Effector memory CD8-positive, alpha-beta T cell (primary cell): ENCODE results near the gene EIF3B.

Experiments used
- ATAC-seq: fragments of 150-1000 bp; cut with Tn5 transposase; replicated peaks from 2 replicates; pipeline ENCODE4 v1.10.0; 2021; ENCODE audit warnings: mild to moderate bottlenecking, moderate library complexity
- DNase-seq, 3 experiments: peaks; one replicate each; pipeline ENCODE4 v3.0.0; 2021
- H3K27ac Mint-ChIP-seq, 2 donors: one replicate each; pipeline ENCODE4 v1.8.0; 2022; ENCODE audit warnings: mild to moderate bottlenecking in 2 of 2, mixed read lengths in 2 of 2, moderate library complexity in 2 of 2
- H3K27me3 Mint-ChIP-seq, 2 donors: one replicate each; pipeline ENCODE4 v1.8.0; 2022; ENCODE audit warnings: mixed read lengths in 2 of 2
- H3K36me3 Mint-ChIP-seq: one replicate; pipeline ENCODE4 v1.8.0; 2022; ENCODE audit warnings: mild to moderate bottlenecking, moderate library complexity, mixed read lengths; ENCODE audit not compliant: insufficient read depth
- H3K4me1 Mint-ChIP-seq, 2 donors: one replicate each; pipeline ENCODE4 v1.8.0; 2022; ENCODE audit warnings: low read depth in 2 of 2, mixed read lengths in 2 of 2
- H3K4me3 Mint-ChIP-seq, 2 donors: one replicate each; pipeline ENCODE4 v1.8.0; 2022; ENCODE audit warnings: mild to moderate bottlenecking in 2 of 2, mixed read lengths in 2 of 2, moderate library complexity in 2 of 2
- H3K9me3 Mint-ChIP-seq, 2 donors: one replicate each; pipeline ENCODE4 v1.8.0; 2022; ENCODE audit warnings: mixed read lengths in 2 of 2

EIF3B gene

DNA sequence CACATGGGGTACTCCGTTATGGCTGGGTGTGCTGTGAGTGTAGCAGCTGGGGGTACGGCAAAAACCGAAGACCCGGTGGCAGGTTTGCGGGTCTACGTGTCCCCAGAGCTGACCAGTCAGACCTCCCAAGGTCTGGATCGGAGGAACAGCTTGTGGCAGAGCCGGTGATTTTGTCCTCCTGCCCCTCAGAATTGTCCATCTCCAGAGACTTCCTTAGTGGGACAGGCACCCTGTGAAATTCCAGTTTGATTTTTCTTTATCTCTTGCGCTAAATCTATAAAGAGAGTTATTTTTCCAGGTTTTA, 1.0 kb downstream of the EIF3B start:
- H3K4me3 Mint-ChIP-seq: peak overlapping the region; percentile 93 to 94
- peak overlapping the region; percentile 82 to 89 for H3K27ac Mint-ChIP-seq
- no peak for DNase-seq
- H3K9me3 Mint-ChIP-seq: no peaks in the 10 kb centered on the region
- peaks cover 41% of the 10 kb centered on the region for H3K36me3 Mint-ChIP-seq
- peaks cover 34 to 44% of the 10 kb centered on the region in 2 donors for H3K4me1 Mint-ChIP-seq
- no peak for ATAC-seq
- H3K27me3 Mint-ChIP-seq: no peaks in the 10 kb centered on the region

DNA sequence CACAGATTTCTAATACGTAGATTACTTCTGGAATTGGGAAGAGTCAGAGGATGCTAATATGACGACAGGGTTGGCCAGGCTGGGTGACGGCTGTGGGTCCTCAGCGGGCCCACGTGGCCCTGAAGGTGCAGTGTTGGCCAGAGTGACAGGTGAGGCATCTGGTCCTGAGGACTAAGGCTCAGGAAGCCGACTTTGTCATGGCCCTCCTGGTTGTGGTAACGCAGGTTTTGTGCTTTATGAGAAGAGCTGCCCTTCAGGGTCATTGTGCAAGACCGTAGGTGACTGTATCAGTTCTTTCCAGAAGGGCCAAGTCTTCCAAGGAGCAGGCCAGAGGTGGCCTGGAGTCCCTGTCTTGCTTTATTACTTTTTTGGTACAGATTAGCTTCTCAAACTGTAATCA, 2.5 kb downstream of the EIF3B start:
- DNase-seq (no peak), ATAC-seq (no peak)
- H3K4me1 Mint-ChIP-seq: peaks cover 36 to 46% of the 10 kb centered on the region in 2 donors
- peak overlapping the region; percentile 34 to 94 for H3K4me3 Mint-ChIP-seq
- H3K27ac Mint-ChIP-seq: peak overlapping the region in 1 of 2 donors; percentile 89
- peaks cover 55% of the 10 kb centered on the region for H3K36me3 Mint-ChIP-seq
- no peaks in the 10 kb centered on the region for H3K27me3 Mint-ChIP-seq
- no peaks in the 10 kb centered on the region for H3K9me3 Mint-ChIP-seq

DNA sequence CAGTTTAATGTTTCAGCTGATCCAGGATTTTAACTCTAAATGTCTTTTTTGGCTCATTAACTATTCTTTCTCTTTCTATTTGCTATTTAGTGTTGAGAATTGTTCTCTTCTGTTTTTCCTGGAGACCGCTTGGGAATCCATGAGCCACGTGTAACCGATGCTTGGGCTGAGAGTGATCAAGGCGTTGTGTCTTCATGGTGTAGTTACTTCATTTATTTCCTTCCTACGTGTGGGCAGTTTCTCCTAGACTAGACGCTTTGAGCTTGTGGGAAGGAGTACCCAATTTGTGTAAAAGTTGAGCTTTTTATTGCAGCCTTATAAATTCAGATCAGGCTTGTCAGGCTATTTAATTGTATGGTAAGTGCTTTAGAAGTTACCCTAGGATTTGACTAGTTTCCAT, 2.9 kb downstream of the EIF3B start:
- H3K27ac Mint-ChIP-seq: peak overlapping the region in 1 of 2 donors; percentile 89
- H3K27me3 Mint-ChIP-seq: no peaks in the 10 kb centered on the region
- H3K36me3 Mint-ChIP-seq: peaks cover 59% of the 10 kb centered on the region
- ATAC-seq: no peak
- H3K9me3 Mint-ChIP-seq: no peaks in the 10 kb centered on the region
- no peak for DNase-seq
- peaks cover 36 to 46% of the 10 kb centered on the region in 2 donors for H3K4me1 Mint-ChIP-seq
- peak overlapping the region; percentile 34 to 94 for H3K4me3 Mint-ChIP-seq

DNA sequence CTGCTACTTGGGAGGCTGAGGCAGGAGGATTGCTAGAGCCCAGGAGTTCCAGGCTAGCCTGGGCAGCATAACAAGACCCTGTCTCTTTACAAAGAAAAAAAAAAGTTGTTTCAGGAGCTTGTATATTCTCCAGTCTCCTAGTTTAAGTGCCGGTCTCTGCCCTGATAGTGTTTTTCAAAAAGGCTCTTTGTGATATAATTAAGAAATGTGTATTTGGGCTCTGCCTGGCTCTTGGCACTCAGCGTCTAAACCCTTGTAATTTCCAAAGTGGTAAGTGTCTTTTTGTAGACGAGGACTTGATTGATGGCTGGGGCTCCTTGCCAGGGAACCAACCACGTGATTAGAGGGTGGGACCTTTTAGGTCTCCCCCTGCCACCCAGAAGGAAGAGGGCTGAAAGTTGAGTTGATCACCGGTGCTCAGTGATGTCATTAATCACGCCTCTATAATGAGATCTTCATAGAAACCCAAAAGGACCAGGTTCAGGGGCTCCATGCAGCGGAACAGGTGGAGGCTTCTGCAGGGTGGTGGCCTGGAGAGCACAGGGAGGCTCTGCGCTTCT, 4.4 kb downstream of the EIF3B start:
- Mint-ChIP-seq H3K27ac (peak overlapping the region in 1 of 2 donors; percentile 46), H3K9me3 (no peaks in the 10 kb centered on the region), H3K4me1 (peaks cover 34 to 43% of the 10 kb centered on the region in 2 donors), H3K4me3 (peak overlapping the region in 1 of 2 donors; percentile 28), H3K36me3 (peaks cover 70% of the 10 kb centered on the region), H3K27me3 (no peaks in the 10 kb centered on the region)
- no peak for ATAC-seq
- no peak for DNase-seq

DNA sequence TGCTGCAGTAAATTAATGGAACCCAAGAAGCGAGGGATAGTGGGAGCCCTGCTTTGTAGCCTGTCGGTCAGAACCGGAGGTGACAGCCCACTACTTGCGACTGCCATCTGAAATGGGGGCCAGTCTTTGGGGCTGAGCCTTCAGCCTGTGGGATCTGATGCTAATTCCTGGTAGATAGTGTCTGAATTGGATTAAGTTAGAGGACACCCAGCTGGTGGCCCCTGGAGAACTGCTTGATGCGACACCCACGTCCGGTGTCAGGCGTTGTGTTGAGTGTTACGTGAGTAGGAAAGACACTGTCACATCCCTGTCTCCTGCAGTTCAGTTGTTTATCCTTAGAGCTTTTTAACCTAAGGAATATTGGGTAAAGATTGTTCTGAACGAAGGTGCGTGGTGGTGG, 5.0 kb downstream of the EIF3B start:
- Mint-ChIP-seq H3K36me3 (peaks cover 70% of the 10 kb centered on the region), H3K9me3 (no peaks in the 10 kb centered on the region), H3K27me3 (no peaks in the 10 kb centered on the region), H3K4me3 (peak overlapping the region in 1 of 2 donors; percentile 52), H3K4me1 (peaks cover 32 to 38% of the 10 kb centered on the region in 2 donors), H3K27ac (peak overlapping the region; percentile 46 to 71)
- no peak for ATAC-seq
- DNase-seq: no peak

DNA sequence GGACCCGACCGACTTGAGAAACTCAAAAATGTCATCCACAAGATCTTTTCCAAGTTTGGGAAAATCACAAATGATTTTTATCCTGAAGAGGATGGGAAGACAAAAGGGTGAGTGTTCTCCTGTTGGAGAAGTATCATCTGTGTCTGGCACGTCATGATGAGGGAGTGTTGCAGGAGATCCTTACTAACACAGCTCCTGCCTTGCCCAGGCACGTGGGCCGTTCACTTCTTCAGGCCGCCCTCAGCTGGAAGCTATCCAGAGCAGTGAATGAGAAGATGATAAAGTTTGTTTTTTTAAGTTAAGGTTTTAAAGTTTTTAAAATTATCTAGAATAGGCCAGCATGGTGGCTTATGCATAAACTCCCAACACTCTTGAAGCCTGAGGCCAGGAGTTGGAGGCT, 6.2 kb downstream of the EIF3B start:
- Mint-ChIP-seq H3K9me3 (no peaks in the 10 kb centered on the region), H3K4me1 (peaks cover 32 to 36% of the 10 kb centered on the region in 2 donors), H3K36me3 (peaks cover 82% of the 10 kb centered on the region), H3K4me3 (no peak overlapping the region), H3K27ac (peak overlapping the region in 1 of 2 donors; percentile 71), H3K27me3 (no peaks in the 10 kb centered on the region)
- no peak for DNase-seq
- ATAC-seq: no peak

DNA sequence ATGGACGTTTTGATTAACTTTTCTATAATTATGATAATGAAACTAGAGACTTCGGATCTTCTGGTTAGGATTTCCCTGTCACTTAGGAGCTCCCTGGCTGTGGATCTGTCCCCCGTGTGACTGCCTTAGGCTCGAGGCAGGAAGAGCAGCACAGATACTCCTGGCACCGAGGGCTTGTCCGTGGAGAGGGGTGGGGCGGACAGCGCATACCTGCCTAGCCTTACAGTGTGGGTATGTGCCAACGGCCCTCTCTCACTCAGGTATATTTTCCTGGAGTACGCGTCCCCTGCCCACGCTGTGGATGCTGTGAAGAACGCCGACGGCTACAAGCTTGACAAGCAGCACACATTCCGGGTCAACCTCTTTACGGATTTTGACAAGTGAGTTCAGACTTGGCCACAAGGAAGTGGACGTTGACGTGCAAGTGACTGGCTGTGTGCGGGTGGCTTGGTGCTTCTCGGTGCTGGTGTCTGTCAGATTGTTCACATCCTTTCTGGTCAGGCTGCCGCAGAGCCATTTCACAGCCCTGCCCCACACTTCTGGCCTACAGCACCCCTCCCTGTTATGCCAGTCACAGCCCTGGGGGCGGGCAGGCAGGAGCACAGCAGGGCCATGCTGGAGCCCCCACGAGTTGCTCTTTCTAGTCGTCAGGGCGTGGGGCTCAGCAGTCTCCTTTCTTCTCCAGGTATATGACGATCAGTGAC, 7.9 kb downstream of the EIF3B start:
- ATAC-seq (peak; percentile 19), DNase-seq (no peak)
- Mint-ChIP-seq H3K4me3 (no peak overlapping the region), H3K9me3 (no peaks in the 10 kb centered on the region), H3K27ac (no peak overlapping the region), H3K36me3 (peaks cover 87% of the 10 kb centered on the region), H3K27me3 (no peaks in the 10 kb centered on the region), H3K4me1 (peaks cover 25 to 27% of the 10 kb centered on the region in 2 donors)

DNA sequence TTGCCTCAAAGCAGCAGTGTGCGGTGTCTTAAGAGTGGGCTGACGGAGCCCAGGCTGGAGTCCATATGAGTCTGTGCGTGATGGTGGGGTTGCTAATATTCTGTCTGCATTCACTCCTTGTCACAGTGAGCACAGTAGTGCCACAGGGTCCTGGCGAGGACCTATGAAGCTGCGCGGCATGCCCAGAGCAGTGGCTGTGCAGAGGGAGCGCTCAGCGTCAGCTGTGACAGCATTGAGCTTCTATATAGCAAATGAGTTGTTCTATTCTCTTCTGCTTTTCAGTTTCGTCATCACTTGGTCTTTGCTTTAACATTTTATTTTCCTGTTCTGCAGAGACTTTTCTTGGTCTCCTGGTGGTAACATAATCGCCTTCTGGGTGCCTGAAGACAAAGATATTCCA, 14.5 kb downstream of the EIF3B start:
- H3K4me1 Mint-ChIP-seq: no peaks in the 10 kb centered on the region
- H3K9me3 Mint-ChIP-seq: no peaks in the 10 kb centered on the region
- no peak for DNase-seq
- no peak overlapping the region for H3K4me3 Mint-ChIP-seq
- no peaks in the 10 kb centered on the region for H3K27me3 Mint-ChIP-seq
- no peak for ATAC-seq
- H3K36me3 Mint-ChIP-seq: peaks cover 97% of the 10 kb centered on the region
- no peak overlapping the region for H3K27ac Mint-ChIP-seq

DNA sequence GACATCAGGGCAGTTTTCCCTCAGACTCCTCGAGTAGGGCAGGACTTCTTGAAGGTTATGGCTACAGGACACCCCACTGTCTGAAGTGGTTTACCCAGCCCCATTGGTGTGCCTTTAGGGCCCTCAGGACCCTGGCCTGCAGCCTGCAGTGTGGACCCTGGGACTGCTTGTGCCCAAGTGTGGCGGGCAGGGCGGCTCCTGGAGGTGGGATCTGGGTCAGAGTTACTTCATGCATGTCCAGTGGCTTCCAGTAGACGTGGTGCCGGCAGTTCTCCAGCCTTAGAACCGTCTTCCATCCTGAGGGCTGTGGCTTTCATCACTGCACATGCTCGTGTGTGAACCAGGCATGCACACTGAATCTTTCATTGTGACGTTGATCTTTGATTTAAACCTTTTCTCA, 16.7 kb downstream of the EIF3B start:
- Mint-ChIP-seq H3K27me3 (no peaks in the 10 kb centered on the region), H3K4me3 (no peak overlapping the region), H3K27ac (no peak overlapping the region), H3K4me1 (peaks cover 1 to 8% of the 10 kb centered on the region in 2 donors), H3K36me3 (peaks cover 96% of the 10 kb centered on the region), H3K9me3 (no peaks in the 10 kb centered on the region)
- ATAC-seq: no peak
- DNase-seq: no peak

DNA sequence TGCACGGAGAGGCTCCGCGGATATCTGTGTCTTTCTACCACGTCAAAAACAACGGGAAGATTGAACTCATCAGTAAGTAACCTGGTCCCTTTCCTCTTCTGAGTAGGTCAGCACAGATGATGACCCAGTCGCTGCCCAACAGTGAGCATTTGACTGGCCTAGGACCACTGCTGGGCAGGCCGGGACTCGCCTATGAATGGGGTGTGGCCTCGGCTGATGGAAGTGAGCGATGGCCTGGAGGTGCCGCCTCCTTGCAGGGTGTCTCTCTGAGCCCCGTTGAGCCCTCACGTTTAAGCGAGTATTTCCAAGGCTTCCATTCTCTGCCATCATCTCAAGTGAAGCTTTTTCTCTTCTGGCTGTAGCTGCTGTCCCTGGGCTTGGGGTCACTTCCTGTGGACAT, 18.1 kb downstream of the EIF3B start:
- Mint-ChIP-seq H3K27me3 (no peaks in the 10 kb centered on the region), H3K27ac (no peak overlapping the region), H3K4me1 (peaks cover 6 to 14% of the 10 kb centered on the region in 2 donors), H3K9me3 (no peaks in the 10 kb centered on the region), H3K4me3 (no peak overlapping the region), H3K36me3 (peaks cover 93% of the 10 kb centered on the region)
- DNase-seq (no peak), ATAC-seq (no peak)

DNA sequence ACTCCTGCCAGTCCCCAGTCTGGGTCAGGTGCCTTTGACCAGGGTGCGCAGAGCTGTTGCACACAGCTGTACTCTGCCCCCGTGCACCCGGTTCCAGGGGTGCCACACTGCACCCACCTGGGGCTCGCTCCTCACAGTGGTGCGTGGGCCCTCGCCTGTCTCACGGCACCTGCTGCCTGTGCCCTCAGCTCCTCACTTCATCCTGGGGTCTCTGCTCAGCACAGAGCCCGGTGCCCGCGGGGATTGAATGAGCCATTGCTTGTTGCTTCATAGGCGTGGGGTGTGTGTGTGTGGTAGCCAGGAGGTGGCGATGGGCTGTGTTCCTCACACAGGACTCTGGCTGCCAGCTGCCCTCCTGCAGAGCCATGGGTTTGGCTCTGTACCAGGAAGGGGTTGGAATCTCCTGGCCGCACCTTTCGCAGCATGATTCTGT, 18.5 kb downstream of the EIF3B start:
- Mint-ChIP-seq H3K4me1 (peaks cover 7 to 16% of the 10 kb centered on the region in 2 donors), H3K36me3 (peaks cover 91% of the 10 kb centered on the region), H3K9me3 (no peaks in the 10 kb centered on the region), H3K27me3 (no peaks in the 10 kb centered on the region), H3K27ac (no peak overlapping the region), H3K4me3 (no peak overlapping the region)
- no peak for DNase-seq
- ATAC-seq: no peak

DNA sequence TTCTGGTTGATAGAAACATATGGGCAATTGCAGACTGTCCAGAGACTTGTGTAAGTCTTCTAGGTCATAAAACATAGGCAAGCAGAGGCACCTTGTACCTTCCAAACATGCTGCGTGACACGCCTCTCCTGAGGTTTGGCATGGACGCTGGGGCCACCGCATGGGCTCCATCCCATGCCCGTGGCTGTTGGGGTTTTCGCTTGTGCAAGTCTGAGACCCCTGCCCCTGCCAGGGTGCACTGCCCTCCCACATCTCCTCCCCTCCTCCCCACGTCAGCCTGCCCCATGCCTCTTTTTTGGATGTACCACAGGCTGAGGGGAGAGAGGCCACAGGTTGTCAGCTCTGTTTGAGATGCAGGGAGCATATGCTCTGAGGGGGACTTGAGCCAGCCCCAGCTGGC, 19.0 kb downstream of the EIF3B start:
- H3K27ac Mint-ChIP-seq: no peak overlapping the region
- no peak for DNase-seq
- H3K4me1 Mint-ChIP-seq: peaks cover 12 to 21% of the 10 kb centered on the region in 2 donors
- ATAC-seq: no peak
- no peak overlapping the region for H3K4me3 Mint-ChIP-seq
- no peaks in the 10 kb centered on the region for H3K9me3 Mint-ChIP-seq
- no peaks in the 10 kb centered on the region for H3K27me3 Mint-ChIP-seq
- H3K36me3 Mint-ChIP-seq: peaks cover 90% of the 10 kb centered on the region

DNA sequence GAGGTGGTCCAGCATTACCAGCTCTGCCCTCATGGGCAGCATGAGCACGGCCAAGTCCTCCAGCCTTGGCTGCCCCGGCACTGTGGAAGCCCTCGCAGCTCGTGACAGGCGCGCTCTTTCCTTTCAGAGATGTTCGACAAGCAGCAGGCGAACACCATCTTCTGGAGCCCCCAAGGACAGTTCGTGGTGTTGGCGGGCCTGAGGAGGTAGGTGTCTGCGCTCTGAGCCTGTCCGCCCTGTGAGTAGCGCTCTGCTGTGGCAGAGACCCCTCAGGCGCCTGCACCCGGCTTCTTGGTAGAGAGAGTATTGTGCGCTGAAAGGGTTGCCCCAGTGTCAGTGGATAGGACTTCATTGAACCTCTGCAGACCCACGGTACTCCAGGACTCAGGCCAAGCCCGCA, 19.8 kb downstream of the EIF3B start:
- DNase-seq (no peak), ATAC-seq (no peak)
- no peak overlapping the region for H3K27ac Mint-ChIP-seq
- H3K27me3 Mint-ChIP-seq: no peaks in the 10 kb centered on the region
- no peak overlapping the region for H3K4me3 Mint-ChIP-seq
- no peaks in the 10 kb centered on the region for H3K9me3 Mint-ChIP-seq
- H3K4me1 Mint-ChIP-seq: peaks cover 13 to 25% of the 10 kb centered on the region in 2 donors
- peaks cover 88% of the 10 kb centered on the region for H3K36me3 Mint-ChIP-seq
